GM18519 (cell line): Measurements from ENCODE around the gene HTR7.
"Not testable (repeated sequence)": the region's sequence is repeated elsewhere in the genome, so short reads cannot be mapped to it uniquely, and the experiment has no call there.

Source experiments
- ATAC-seq: cut with Tn5 transposase; IDR thresholded peaks from one replicate; pipeline ENCODE4 v1.9.1; 2021; ENCODE audit warnings: mild to moderate bottlenecking, moderate library complexity; ENCODE audit not compliant: unreplicated experiment, low FRiP score

HTR7 gene

GRCh38 chr10:90857635-90858460 lies at the start of gene HTR7:
Gene HTR7, minus strand, starts transcription at chr10:90858039. Its CDS starts 368 bp downstream, at chr10:90857671.
- ATAC-seq, result peak; percentile 51

- ATAC-seq, result no peak
Measured at GRCh38 chr10:90906596-90906995, 48.8 kb upstream of the HTR7 start.

DNA sequence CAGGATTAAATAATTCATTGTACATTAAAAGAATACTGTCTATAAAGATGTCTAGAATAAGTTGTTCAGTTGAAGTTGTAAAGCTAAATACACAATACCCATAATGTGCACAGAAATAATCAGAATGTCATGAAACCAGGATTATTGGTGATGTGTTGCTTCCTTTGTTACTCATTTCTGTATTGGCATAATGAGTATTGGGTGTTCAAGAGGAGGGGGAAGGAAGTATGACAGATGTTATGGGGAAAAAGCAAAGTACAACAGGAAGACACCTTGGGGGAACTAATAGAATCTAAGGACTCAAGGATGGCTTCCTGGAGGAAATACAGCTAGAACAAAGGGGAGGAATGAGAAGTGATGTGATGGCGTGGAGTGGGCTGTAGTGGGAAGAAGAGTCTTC lies 48.1 kb upstream of the HTR7 start:
- no peak for ATAC-seq

DNA sequence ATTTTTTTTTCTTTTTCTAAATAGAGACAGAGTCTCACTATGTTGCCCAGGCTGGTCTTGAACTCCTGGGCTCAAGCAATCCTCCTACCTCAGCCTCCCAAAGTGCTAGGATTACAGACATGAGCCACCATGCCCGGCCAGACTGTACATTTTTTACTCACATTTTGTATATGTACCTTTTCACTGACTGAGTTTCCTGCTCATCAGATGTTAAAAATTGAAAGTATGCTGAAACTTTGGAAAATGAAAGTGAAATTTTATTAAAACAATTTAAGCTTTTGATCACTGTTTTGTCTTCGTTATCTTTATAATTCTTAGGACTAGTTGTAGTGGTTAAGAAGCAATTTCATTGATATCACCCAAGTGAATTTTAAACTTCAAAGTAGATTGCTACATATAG lies 39.1 kb upstream of the HTR7 start:
- not testable (repeated sequence) for ATAC-seq

- no peak for ATAC-seq
Measured at GRCh38 chr10:90893190-90893589, 35.4 kb upstream of the HTR7 start.

DNA sequence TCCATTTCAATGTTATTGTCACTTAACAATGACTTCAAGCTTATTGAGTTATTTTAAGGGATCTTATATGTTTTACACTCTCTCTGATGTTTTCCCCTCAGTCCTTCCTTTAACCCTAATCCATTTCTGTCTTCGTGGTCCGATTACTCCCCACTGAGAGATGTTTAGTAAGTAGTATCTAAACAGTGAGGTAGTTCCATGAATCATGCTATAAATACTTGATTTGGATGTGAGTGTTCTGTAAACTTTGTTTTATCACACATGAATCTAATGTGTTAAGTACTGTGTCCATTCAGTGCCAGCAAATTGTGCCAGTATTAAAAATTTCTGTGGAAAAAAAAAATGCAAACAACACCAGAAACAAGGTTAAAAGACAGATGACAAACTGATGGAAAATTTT lies 32.5 kb upstream of the HTR7 start:
- no peak for ATAC-seq

DNA sequence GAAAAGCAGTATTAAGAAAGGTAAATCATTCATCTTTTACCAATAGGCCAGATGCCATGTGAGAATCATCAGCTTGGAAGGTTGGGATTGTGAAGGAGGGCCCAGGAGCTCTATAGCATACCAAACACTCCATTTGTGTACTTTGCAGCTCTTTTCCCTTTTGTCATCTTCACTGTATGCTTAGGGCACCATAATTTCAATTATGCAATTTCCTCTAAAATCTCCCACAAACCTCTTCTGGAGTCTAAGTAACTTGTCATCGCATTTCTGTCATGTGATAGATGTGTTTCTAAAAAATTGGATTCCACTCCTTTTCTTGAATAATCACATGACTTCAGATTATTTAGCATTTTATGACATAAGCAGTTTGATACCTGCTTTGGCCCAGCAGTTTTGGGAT lies 31.8 kb upstream of the HTR7 start:
- no peak for ATAC-seq

GRCh38 chr10:90888387-90888786 lies 30.5 kb upstream of the HTR7 start:
- no peak for ATAC-seq

- no peak for ATAC-seq
Measured at GRCh38 chr10:90887555-90887954, 29.7 kb upstream of the HTR7 start.

GRCh38 chr10:90885176-90885575 lies 27.3 kb upstream of the HTR7 start:
- ATAC-seq, result no peak

DNA sequence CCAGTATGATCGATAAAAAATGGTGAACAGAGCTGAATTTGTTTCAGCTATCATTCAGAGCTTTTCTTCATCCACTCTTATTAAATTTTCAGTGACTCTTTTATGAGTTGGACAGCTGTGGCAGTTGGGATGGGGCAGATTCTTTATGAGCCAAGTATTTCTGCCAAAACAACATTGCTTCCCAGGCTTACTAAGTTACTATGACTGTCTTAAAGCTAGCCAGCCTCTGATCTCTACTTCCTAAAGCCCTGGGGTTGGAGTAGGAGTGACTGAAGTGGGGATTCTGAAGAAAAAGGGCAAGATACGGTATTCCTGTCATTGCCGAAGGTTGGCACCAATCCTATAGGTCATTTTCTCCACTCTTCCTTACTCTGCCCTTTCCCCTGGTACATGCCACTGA lies 26.6 kb upstream of the HTR7 start:
- no peak for ATAC-seq

- ATAC-seq, result not testable (repeated sequence)
Measured at GRCh38 chr10:90880059-90880719, 22.4 kb upstream of the HTR7 start.

- ATAC-seq, result no peak
Measured at GRCh38 chr10:90879062-90879461, 21.2 kb upstream of the HTR7 start.

GRCh38 chr10:90872648-90873020 lies 14.8 kb upstream of the HTR7 start:
- no peak for ATAC-seq

DNA sequence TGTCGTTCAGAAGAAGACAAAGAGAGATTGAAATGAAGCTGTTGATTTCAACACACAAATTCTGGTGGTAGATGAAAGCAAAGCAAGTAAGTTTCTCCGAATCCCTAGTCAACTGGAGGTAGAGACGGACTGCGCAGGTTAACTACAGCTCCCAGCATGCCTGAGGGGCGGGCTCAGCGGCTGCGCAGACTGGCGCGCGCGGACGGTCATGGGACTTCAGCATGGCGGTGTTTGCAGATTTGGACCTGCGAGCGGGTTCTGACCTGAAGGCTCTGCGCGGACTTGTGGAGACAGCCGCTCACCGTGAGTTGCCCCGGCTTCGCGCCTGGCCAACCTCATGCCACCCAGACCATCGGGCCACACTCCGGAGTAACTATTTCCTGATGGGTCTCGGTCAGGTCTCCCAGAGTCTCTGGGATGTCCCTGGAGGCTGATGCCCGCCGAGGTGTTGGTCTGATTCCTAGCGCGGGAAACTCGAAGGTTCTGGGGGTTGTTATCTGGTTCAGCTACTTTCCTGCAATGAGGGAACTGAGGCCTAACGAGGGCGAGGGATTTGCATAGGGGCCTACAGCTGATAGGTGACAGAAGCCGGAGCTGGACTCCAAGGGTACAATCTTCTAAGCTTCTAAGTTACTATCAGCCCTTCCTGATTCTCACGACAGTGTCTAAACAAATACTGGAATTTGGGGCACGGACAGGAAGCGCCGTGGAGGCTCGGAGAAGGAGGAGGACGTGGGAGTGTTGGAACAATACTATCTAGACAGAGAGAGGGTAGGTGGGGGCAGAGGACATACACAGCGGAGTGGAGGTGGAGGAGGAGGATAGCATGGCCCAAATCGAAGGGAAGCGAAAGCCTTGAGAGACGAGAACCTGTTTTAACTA lies 14.2 kb upstream of the HTR7 start, which contains the start of gene RPP30:
Gene RPP30 (plus strand): TSS at position 209 of the 882 bp plus-strand sequence. CDS start 13 bp downstream, at position 222.
- ATAC-seq, result peak; percentile 94

DNA sequence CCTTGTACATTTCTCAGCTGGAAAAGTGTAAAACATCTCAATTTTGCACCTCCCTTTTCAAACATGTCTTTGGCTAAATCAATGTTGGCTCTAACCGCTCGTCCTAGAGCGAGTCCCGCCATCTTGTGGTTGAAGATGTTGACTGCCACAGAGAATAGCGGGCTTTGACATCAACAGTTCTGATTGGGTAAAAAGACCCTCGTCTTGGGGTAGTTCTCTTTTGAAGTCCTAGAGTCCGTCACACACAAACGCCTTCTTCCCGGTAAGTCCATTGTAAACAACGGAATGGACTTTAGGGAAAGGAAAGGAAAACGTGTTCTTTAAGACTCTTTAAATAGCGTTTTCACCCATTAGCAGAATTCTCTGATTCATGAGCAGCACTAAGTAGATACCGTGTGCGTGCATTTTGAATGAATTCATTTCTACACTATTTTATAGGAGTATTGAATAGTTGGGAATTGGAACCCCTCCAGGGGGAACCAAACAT lies 13.5 kb upstream of the HTR7 start:
- peak; percentile 39 for ATAC-seq

GRCh38 chr10:90866050-90866598 lies 8.3 kb upstream of the HTR7 start:
- ATAC-seq, result no peak

- ATAC-seq, result no peak
Measured at GRCh38 chr10:90865401-90865800, 7.6 kb upstream of the HTR7 start.

DNA sequence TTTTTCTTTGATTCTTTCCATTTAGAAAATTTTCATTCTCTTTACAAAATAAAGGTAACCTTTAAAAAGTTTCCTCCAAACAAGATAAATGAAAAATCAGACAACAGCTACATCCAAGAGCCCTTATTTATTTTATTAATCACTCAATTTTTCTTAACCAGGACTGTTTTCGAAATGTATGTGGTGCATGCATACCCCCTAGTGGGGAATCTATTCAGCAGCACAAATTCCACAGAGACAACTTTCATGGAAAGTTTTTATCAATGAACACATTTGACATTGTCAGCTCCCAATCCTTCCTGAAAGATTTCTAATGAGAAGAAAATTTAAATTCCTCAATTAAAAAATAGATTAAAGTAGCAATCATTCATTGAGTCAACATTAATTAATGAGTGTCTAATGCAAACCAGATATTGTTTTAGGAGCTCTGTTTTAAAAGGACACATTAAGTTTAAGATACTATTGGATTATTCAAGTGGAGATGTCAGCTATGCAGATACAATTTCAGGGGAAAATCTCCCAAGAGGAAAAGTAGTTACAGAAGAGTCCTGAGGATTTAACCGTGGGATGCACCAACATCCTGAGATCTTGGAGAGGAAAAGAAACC lies 5.2 kb upstream of the HTR7 start:
- no peak for ATAC-seq

- ATAC-seq, result no peak
Measured at GRCh38 chr10:90860790-90861189, 3.0 kb upstream of the HTR7 start.
